ENCODE measurements around the gene CEBPE.
A peak's percentile ranks its signal among the peaks of the same experiment; 100 is the strongest.

Gene CEBPE

GRCh38 chr14:23071921-23072539, 47.0 kb downstream of the CEBPE start:
- peak; percentile 10 for ATAC-seq
- no peak for TF ChIP-seq ESRRG (CRISPR knock-in tag; IDR thresholded peaks at IDR 0.05)
- TF ChIP-seq ZNF70 (CRISPR knock-in tag; IDR thresholded peaks at IDR 0.05), result no peak
- TF ChIP-seq ZNF565 (CRISPR knock-in tag; conservative IDR thresholded peaks at IDR 0.05; ENCODE audit: low read depth), result no peak
- TF ChIP-seq CREB5 (CRISPR knock-in tag; IDR thresholded peaks at IDR 0.05; ENCODE audit: low read depth), result no peak
- TF ChIP-seq BACH2 (CRISPR knock-in tag; IDR thresholded peaks at IDR 0.05; ENCODE audit: borderline replicate concordance), result no peak
- TF ChIP-seq ZC3H10 (CRISPR knock-in tag; IDR thresholded peaks at IDR 0.05), result no peak
- TF ChIP-seq RARB (CRISPR knock-in tag; IDR thresholded peaks at IDR 0.05), result no peak
- no peak for TF ChIP-seq ZFP30 (CRISPR knock-in tag; IDR thresholded peaks at IDR 0.05)
- no peak for TF ChIP-seq PATZ1 (CRISPR knock-in tag; IDR thresholded peaks at IDR 0.05; ENCODE audit: borderline replicate concordance)
- no peak for TF ChIP-seq PPARA (CRISPR knock-in tag; IDR thresholded peaks at IDR 0.05; ENCODE audit: borderline replicate concordance)
- no peak for TF ChIP-seq OSR1 (CRISPR knock-in tag; IDR thresholded peaks at IDR 0.05)
- no peak for TF ChIP-seq TSHZ2 (CRISPR knock-in tag; IDR thresholded peaks at IDR 0.05)
- TF ChIP-seq ISL1 (CRISPR knock-in tag; IDR thresholded peaks at IDR 0.05), result no peak
- TF ChIP-seq TCF4 (CRISPR knock-in tag; IDR thresholded peaks at IDR 0.05; ENCODE audit: borderline replicate concordance), result no peak
- TF ChIP-seq POU6F1 (CRISPR knock-in tag; IDR thresholded peaks at IDR 0.05; ENCODE audit: borderline replicate concordance, low read depth), result no peak
- TF ChIP-seq TOX (CRISPR knock-in tag; IDR thresholded peaks at IDR 0.05; ENCODE audit: borderline replicate concordance), result no peak

- peak; percentile 96 for ATAC-seq
- TF ChIP-seq ESRRG (CRISPR knock-in tag; IDR thresholded peaks at IDR 0.05), result no peak
- TF ChIP-seq ZNF565 (CRISPR knock-in tag; conservative IDR thresholded peaks at IDR 0.05; ENCODE audit: low read depth), result peak; percentile 78
- TF ChIP-seq TSHZ2 (CRISPR knock-in tag; IDR thresholded peaks at IDR 0.05), result no peak
- no peak for TF ChIP-seq POU6F1 (CRISPR knock-in tag; IDR thresholded peaks at IDR 0.05; ENCODE audit: borderline replicate concordance, low read depth)
- no peak for TF ChIP-seq PPARA (CRISPR knock-in tag; IDR thresholded peaks at IDR 0.05; ENCODE audit: borderline replicate concordance)
- TF ChIP-seq BACH2 (CRISPR knock-in tag; IDR thresholded peaks at IDR 0.05; ENCODE audit: borderline replicate concordance), result no peak
Observed at GRCh38 chr14:23071244-23071920, 47.7 kb downstream of the CEBPE start.
